ENCODE measurements around the gene ADAM22.

Gene ADAM22

GRCh38 chr7:88037050-88037449, 103.0 kb downstream of the ADAM22 start:
- Histone ChIP-seq H2AFZ (ENCODE audit: insufficient read depth, low read length, poor library complexity) (no peak overlapping the region), H2BK12ac (ENCODE audit: low read length) (no peak overlapping the region), H3K9ac (ENCODE audit: low read length) (no peak overlapping the region), H3K4me2 (ENCODE audit: low read length) (no peak overlapping the region), H3K79me1 (ENCODE audit: low read length) (no peaks in the 10 kb centered on the region), H3K36me3 (ENCODE audit: control insufficient read depth in 1 of 2, insufficient read depth in 2 of 2, low read length in 2 of 2) (no peaks in the 10 kb centered on the region), H2BK5ac (ENCODE audit: low read depth, low read length, poor library complexity) (no peak overlapping the region), H4K91ac (ENCODE audit: low read depth, low read length) (no peak overlapping the region), H3K27me3 (ENCODE audit: insufficient read depth, low read length) (no peaks in the 10 kb centered on the region), H3K23ac (ENCODE audit: low read length) (no peak overlapping the region), H3K4me3 (ENCODE audit: low read depth, low read length) (no peak overlapping the region), H3K9me3 (ENCODE audit: insufficient read depth, low read depth, low read length) (peaks cover 2% of the 10 kb centered on the region), H3K18ac (ENCODE audit: low read length) (no peak overlapping the region), H3K79me2 (ENCODE audit: control insufficient read depth, insufficient read depth, low read length, poor library complexity) (no peaks in the 10 kb centered on the region), H2AK5ac (ENCODE audit: low read length) (no peak overlapping the region), H3K27ac (ENCODE audit: low read depth, low read length) (no peak overlapping the region), H3K4ac (ENCODE audit: low read depth, low read length) (no peak overlapping the region), H3K14ac (ENCODE audit: low read length) (no peak overlapping the region), H2BK120ac (ENCODE audit: insufficient read depth, low read length, poor library complexity) (no peak overlapping the region), H3K4me1 (ENCODE audit: control insufficient read depth in 1 of 2, insufficient read depth in 2 of 2, low read length in 2 of 2) (no peaks in the 10 kb centered on the region), H4K8ac (ENCODE audit: low read depth, low read length) (no peak overlapping the region), H4K12ac (ENCODE audit: low read depth, low read length) (no peak overlapping the region)
- no peak for DNase-seq
- WGBS (ENCODE audit: extremely low coverage, insufficient coverage, insufficient read length), result no CpG with 5 or more reads among the region's 3 CpGs

GRCh38 chr7:88040694-88041093, 106.6 kb downstream of the ADAM22 start:
- Histone ChIP-seq H3K14ac (ENCODE audit: low read length) (no peak overlapping the region), H3K9ac (ENCODE audit: low read length) (no peak overlapping the region), H2AK5ac (ENCODE audit: low read length) (no peak overlapping the region), H3K23ac (ENCODE audit: low read length) (no peak overlapping the region), H3K4me3 (ENCODE audit: low read depth, low read length) (no peak overlapping the region), H2BK5ac (ENCODE audit: low read depth, low read length, poor library complexity) (no peak overlapping the region), H2BK120ac (ENCODE audit: insufficient read depth, low read length, poor library complexity) (no peak overlapping the region), H3K9me3 (ENCODE audit: insufficient read depth, low read depth, low read length) (no peaks in the 10 kb centered on the region), H4K12ac (ENCODE audit: low read depth, low read length) (no peak overlapping the region), H3K18ac (ENCODE audit: low read length) (no peak overlapping the region), H3K27me3 (ENCODE audit: insufficient read depth, low read length) (no peaks in the 10 kb centered on the region), H3K36me3 (ENCODE audit: control insufficient read depth in 1 of 2, insufficient read depth in 2 of 2, low read length in 2 of 2) (no peaks in the 10 kb centered on the region), H3K79me1 (ENCODE audit: low read length) (no peaks in the 10 kb centered on the region), H3K79me2 (ENCODE audit: control insufficient read depth, insufficient read depth, low read length, poor library complexity) (no peaks in the 10 kb centered on the region), H4K8ac (ENCODE audit: low read depth, low read length) (no peak overlapping the region), H3K27ac (ENCODE audit: low read depth, low read length) (no peak overlapping the region), H2BK12ac (ENCODE audit: low read length) (no peak overlapping the region), H3K4me1 (ENCODE audit: control insufficient read depth in 1 of 2, insufficient read depth in 2 of 2, low read length in 2 of 2) (no peaks in the 10 kb centered on the region), H4K91ac (ENCODE audit: low read depth, low read length) (no peak overlapping the region), H3K4ac (ENCODE audit: low read depth, low read length) (no peak overlapping the region), H2AFZ (ENCODE audit: insufficient read depth, low read length, poor library complexity) (no peak overlapping the region), H3K4me2 (ENCODE audit: low read length) (no peak overlapping the region)
- DNase-seq, result no peak
- no CpG with 5 or more reads among the region's 1 CpG for WGBS (ENCODE audit: extremely low coverage, insufficient coverage, insufficient read length)

GRCh38 chr7:88041583-88041982, 107.5 kb downstream of the ADAM22 start:
- H2BK5ac ChIP-seq (ENCODE audit: low read depth, low read length, poor library complexity), result no peak overlapping the region
- no peaks in the 10 kb centered on the region for H3K79me1 ChIP-seq (ENCODE audit: low read length)
- no peak overlapping the region for H4K91ac ChIP-seq (ENCODE audit: low read depth, low read length)
- no peaks in the 10 kb centered on the region for H3K4me1 ChIP-seq (ENCODE audit: control insufficient read depth in 1 of 2, insufficient read depth in 2 of 2, low read length in 2 of 2)
- H3K9ac ChIP-seq (ENCODE audit: low read length), result no peak overlapping the region
- no peaks in the 10 kb centered on the region for H3K79me2 ChIP-seq (ENCODE audit: control insufficient read depth, insufficient read depth, low read length, poor library complexity)
- H3K27ac ChIP-seq (ENCODE audit: low read depth, low read length), result no peak overlapping the region
- H4K8ac ChIP-seq (ENCODE audit: low read depth, low read length), result no peak overlapping the region
- H3K23ac ChIP-seq (ENCODE audit: low read length), result no peak overlapping the region
- no peak overlapping the region for H3K4ac ChIP-seq (ENCODE audit: low read depth, low read length)
- WGBS (ENCODE audit: extremely low coverage, insufficient coverage, insufficient read length), result no CpG with 5 or more reads among the region's 1 CpG
- H3K4me2 ChIP-seq (ENCODE audit: low read length), result no peak overlapping the region
- H2BK12ac ChIP-seq (ENCODE audit: low read length), result no peak overlapping the region
- H3K14ac ChIP-seq (ENCODE audit: low read length), result no peak overlapping the region
- H4K12ac ChIP-seq (ENCODE audit: low read depth, low read length), result no peak overlapping the region
- H3K36me3 ChIP-seq (ENCODE audit: control insufficient read depth in 1 of 2, insufficient read depth in 2 of 2, low read length in 2 of 2), result no peaks in the 10 kb centered on the region
- H2BK120ac ChIP-seq (ENCODE audit: insufficient read depth, low read length, poor library complexity), result no peak overlapping the region
- no peak overlapping the region for H3K18ac ChIP-seq (ENCODE audit: low read length)
- no peak overlapping the region for H2AFZ ChIP-seq (ENCODE audit: insufficient read depth, low read length, poor library complexity)
- no peak overlapping the region for H2AK5ac ChIP-seq (ENCODE audit: low read length)
- no peaks in the 10 kb centered on the region for H3K27me3 ChIP-seq (ENCODE audit: insufficient read depth, low read length)
- H3K9me3 ChIP-seq (ENCODE audit: insufficient read depth, low read depth, low read length), result no peaks in the 10 kb centered on the region
- H3K4me3 ChIP-seq (ENCODE audit: low read depth, low read length), result no peak overlapping the region
- no peak for DNase-seq

GRCh38 chr7:88042157-88042556, 108.1 kb downstream of the ADAM22 start:
- H3K79me1 ChIP-seq (ENCODE audit: low read length), result no peaks in the 10 kb centered on the region
- H2BK120ac ChIP-seq (ENCODE audit: insufficient read depth, low read length, poor library complexity), result no peak overlapping the region
- H3K79me2 ChIP-seq (ENCODE audit: control insufficient read depth, insufficient read depth, low read length, poor library complexity), result no peaks in the 10 kb centered on the region
- H4K8ac ChIP-seq (ENCODE audit: low read depth, low read length), result no peak overlapping the region
- no peak overlapping the region for H4K12ac ChIP-seq (ENCODE audit: low read depth, low read length)
- H3K23ac ChIP-seq (ENCODE audit: low read length), result no peak overlapping the region
- H4K91ac ChIP-seq (ENCODE audit: low read depth, low read length), result no peak overlapping the region
- H3K14ac ChIP-seq (ENCODE audit: low read length), result no peak overlapping the region
- no peak overlapping the region for H2AK5ac ChIP-seq (ENCODE audit: low read length)
- H3K36me3 ChIP-seq (ENCODE audit: control insufficient read depth in 1 of 2, insufficient read depth in 2 of 2, low read length in 2 of 2), result no peaks in the 10 kb centered on the region
- no peak overlapping the region for H2AFZ ChIP-seq (ENCODE audit: insufficient read depth, low read length, poor library complexity)
- H2BK12ac ChIP-seq (ENCODE audit: low read length), result no peak overlapping the region
- H3K27ac ChIP-seq (ENCODE audit: low read depth, low read length), result no peak overlapping the region
- no peaks in the 10 kb centered on the region for H3K27me3 ChIP-seq (ENCODE audit: insufficient read depth, low read length)
- H3K9ac ChIP-seq (ENCODE audit: low read length), result no peak overlapping the region
- no peak overlapping the region for H3K4me2 ChIP-seq (ENCODE audit: low read length)
- H3K4me3 ChIP-seq (ENCODE audit: low read depth, low read length), result no peak overlapping the region
- H3K18ac ChIP-seq (ENCODE audit: low read length), result no peak overlapping the region
- H3K4me1 ChIP-seq (ENCODE audit: control insufficient read depth in 1 of 2, insufficient read depth in 2 of 2, low read length in 2 of 2), result no peaks in the 10 kb centered on the region
- no peak for DNase-seq
- no peak overlapping the region for H2BK5ac ChIP-seq (ENCODE audit: low read depth, low read length, poor library complexity)
- H3K9me3 ChIP-seq (ENCODE audit: insufficient read depth, low read depth, low read length), result no peaks in the 10 kb centered on the region
- H3K4ac ChIP-seq (ENCODE audit: low read depth, low read length), result no peak overlapping the region
